ENCODE data around the gene PPP1R12B. TPM values are rescaled to one million over a fixed set of nuclear protein-coding genes. Genes with fewer than 3 reads are reported as not detected.
"Not testable (repeated sequence)": the region's sequence is repeated elsewhere in the genome, so short reads cannot be mapped to it uniquely, and the experiment has no call there.

PPP1R12B gene
- total RNA-seq, 1 donor from 2014 or later = 31.2 TPM

- not testable (repeated sequence) for H3K36me3 Mint-ChIP-seq; DNase-seq (ENCODE audit: extremely low spot score, unreplicated experiment); H3K27ac Mint-ChIP-seq; H3K27me3 Mint-ChIP-seq; H3K9me3 Mint-ChIP-seq; H3K4me3 Mint-ChIP-seq
- peaks cover 22% of the 10 kb centered on the region for H3K4me1 Mint-ChIP-seq (ENCODE audit: unreplicated experiment)
Measured at GRCh38 chr1:202545647-202546303, 197.3 kb downstream of the PPP1R12B start.

DNA sequence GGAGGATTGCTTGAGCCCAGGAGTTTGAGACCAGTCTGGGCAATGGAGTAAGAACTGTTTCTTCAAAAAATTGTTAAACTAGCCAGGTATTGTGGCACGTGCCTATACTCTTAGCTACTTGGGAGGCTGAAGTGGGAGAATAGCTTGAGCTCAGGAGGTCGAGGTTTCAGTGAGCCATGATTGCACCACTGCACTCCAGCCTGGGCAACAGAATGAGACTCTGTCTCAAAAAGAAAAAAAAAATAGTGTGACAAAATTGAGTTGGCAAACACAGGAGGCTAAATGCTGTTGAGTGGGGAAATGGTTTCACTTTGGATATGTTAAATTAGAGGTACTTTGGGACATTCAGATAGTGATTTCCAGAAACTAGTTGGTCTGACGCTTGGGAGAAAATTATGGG, 197.9 kb downstream of the PPP1R12B start:
- not testable (repeated sequence) for DNase-seq (ENCODE audit: extremely low spot score, unreplicated experiment)

GRCh38 chr1:202546796-202547195, 198.3 kb downstream of the PPP1R12B start:
- not testable (repeated sequence) for H3K36me3 Mint-ChIP-seq; H3K27me3 Mint-ChIP-seq; H3K9me3 Mint-ChIP-seq; DNase-seq (ENCODE audit: extremely low spot score, unreplicated experiment); H3K4me3 Mint-ChIP-seq
- Mint-ChIP-seq H3K27ac (peak overlapping the region; percentile 37), H3K4me1 (ENCODE audit: unreplicated experiment) (peaks cover 26% of the 10 kb centered on the region)

More for the DNA sequence above, 197.9 kb downstream of the PPP1R12B start:
- H3K36me3 Mint-ChIP-seq, H3K27me3 Mint-ChIP-seq, H3K4me3 Mint-ChIP-seq, H3K9me3 Mint-ChIP-seq: not testable (repeated sequence)
- Mint-ChIP-seq H3K4me1 (ENCODE audit: unreplicated experiment) (peaks cover 22% of the 10 kb centered on the region), H3K27ac (peak overlapping the region; percentile 37)

- Mint-ChIP-seq H3K9me3 (no peaks in the 10 kb centered on the region), H3K27ac (no peak overlapping the region), H3K36me3 (no peaks in the 10 kb centered on the region), H3K4me3 (no peak overlapping the region), H3K4me1 (ENCODE audit: unreplicated experiment) (peaks cover 25% of the 10 kb centered on the region), H3K27me3 (no peaks in the 10 kb centered on the region)
- TF ChIP-seq, protein P1, sequence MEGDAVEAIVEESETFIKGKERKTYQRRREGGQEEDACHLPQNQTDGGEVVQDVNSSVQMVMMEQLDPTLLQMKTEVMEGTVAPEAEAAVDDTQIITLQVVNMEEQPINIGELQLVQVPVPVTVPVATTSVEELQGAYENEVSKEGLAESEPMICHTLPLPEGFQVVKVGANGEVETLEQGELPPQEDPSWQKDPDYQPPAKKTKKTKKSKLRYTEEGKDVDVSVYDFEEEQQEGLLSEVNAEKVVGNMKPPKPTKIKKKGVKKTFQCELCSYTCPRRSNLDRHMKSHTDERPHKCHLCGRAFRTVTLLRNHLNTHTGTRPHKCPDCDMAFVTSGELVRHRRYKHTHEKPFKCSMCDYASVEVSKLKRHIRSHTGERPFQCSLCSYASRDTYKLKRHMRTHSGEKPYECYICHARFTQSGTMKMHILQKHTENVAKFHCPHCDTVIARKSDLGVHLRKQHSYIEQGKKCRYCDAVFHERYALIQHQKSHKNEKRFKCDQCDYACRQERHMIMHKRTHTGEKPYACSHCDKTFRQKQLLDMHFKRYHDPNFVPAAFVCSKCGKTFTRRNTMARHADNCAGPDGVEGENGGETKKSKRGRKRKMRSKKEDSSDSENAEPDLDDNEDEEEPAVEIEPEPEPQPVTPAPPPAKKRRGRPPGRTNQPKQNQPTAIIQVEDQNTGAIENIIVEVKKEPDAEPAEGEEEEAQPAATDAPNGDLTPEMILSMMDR (conservative IDR thresholded peaks at IDR 0.05) = no peak
- no peak for DNase-seq (ENCODE audit: extremely low spot score, unreplicated experiment)
Measured at GRCh38 chr1:202547215-202547614, 198.7 kb downstream of the PPP1R12B start.

DNA sequence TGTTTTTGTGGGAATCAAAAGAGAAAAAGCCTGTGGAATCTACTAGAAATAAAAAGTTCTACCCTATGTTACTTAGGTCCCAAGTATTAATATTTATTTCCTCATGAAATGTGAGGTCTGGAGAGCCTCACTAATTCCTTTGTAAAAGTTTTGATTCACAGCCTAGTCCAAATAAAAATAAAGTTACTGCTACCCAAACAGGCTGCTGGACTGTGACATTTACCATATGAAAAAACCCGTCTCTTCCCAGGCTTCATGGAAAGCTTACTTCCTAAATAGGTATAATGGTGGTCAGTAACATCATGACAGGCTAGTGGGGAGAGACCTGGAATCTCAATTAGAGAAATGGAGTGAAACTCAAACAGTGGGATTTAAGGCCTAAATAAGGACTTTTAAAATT, 201.6 kb downstream of the PPP1R12B start:
- H3K4me1 Mint-ChIP-seq (ENCODE audit: unreplicated experiment) = peaks cover 41% of the 10 kb centered on the region
- DNase-seq (ENCODE audit: extremely low spot score, unreplicated experiment); H3K27ac Mint-ChIP-seq; H3K4me3 Mint-ChIP-seq; H3K36me3 Mint-ChIP-seq; H3K9me3 Mint-ChIP-seq; H3K27me3 Mint-ChIP-seq: not testable (repeated sequence)

GRCh38 chr1:202551683-202552082, 203.2 kb downstream of the PPP1R12B start:
- Mint-ChIP-seq H3K27ac (peak overlapping the region; percentile 36), H3K9me3 (peaks cover 4% of the 10 kb centered on the region), H3K36me3 (no peaks in the 10 kb centered on the region), H3K27me3 (no peaks in the 10 kb centered on the region), H3K4me1 (ENCODE audit: unreplicated experiment) (peaks cover 33% of the 10 kb centered on the region), H3K4me3 (peak overlapping the region; percentile 60)
- TF ChIP-seq, protein P1 (conservative IDR thresholded peaks at IDR 0.05) = no peak
- DNase-seq (ENCODE audit: extremely low spot score, unreplicated experiment) = no peak

DNA sequence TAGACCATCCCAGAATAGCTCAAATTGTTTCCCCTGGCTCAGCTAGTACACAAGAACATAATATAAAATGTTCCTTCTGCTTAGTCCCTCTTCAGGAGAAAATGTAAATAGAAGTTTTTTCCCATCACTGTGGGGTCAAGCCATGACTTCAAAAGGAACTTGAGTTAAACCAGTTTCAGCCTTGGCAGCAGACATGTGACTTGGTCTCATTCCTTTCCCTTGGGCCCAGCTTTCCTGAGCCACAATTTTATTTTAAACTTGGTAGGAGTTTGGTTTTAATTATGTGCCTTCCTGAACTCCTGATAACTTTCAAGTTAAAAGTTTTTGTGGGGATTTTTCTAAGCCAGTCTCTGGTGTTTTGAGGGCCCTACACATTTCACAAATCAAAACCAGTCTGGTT, 204.1 kb downstream of the PPP1R12B start:
- H3K36me3 Mint-ChIP-seq; H3K9me3 Mint-ChIP-seq; H3K27ac Mint-ChIP-seq; DNase-seq (ENCODE audit: extremely low spot score, unreplicated experiment); H3K27me3 Mint-ChIP-seq: not testable (repeated sequence)
- peak overlapping the region; percentile 5 for H3K4me3 Mint-ChIP-seq
- H3K4me1 Mint-ChIP-seq (ENCODE audit: unreplicated experiment) = peaks cover 32% of the 10 kb centered on the region

DNA sequence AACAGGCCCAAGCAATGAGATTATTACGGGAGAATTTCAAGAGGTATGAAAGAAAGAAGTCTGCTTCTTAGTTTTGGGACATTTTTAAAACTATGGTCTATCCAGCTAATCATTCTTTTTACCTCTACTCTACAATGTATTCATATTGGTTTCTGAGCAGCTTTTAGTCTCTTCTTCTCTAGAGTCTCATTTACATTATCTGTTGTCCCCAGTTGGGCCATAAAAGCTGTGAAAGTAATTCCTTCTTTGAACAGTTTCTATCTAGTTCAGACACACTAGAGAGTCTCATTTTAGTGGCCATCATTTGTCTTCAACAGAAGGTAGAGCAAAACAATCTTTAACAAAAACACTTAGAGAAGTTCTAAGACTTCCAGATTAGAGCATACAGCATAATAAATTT, 204.6 kb downstream of the PPP1R12B start:
- DNase-seq (ENCODE audit: extremely low spot score, unreplicated experiment); H3K36me3 Mint-ChIP-seq; H3K9me3 Mint-ChIP-seq; H3K27me3 Mint-ChIP-seq: not testable (repeated sequence)
- H3K4me3 Mint-ChIP-seq = peak overlapping the region; percentile 5
- peaks cover 32% of the 10 kb centered on the region for H3K4me1 Mint-ChIP-seq (ENCODE audit: unreplicated experiment)
- H3K27ac Mint-ChIP-seq = peak overlapping the region; percentile 57
